Measurements from ENCODE around the gene CYP27B1. TPM values are rescaled to one million over a fixed set of nuclear protein-coding genes. Genes with fewer than 3 reads are reported as not detected.

Gene CYP27B1
- total and polyA plus RNA-seq, 2 donors (not counting 3 experiments of a cell fraction or from before 2014, with no cell fraction given) = 0.62 to 2.7 TPM

DNA sequence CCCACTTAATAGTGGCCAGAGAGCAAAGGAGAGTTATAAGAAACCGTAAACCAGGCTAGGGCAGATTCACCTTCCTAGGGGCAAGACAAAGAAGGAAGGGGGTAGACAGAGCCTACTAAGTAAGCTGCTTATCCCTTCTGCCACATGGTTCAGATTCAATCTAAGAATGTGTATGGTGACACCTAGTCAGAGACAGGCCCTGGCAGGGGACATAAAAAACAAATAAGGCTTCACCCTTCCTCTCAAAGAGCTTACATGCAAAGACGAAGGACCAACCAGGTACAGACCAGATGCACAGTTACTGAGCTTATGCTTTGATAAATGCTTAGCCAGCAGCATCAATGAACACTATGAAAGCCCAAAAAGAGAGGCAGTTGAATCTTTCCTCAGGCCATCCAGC, 4.4 kb downstream of the CYP27B1 start:
- Histone ChIP-seq H3K4me2 (ENCODE audit: insufficient read depth, low read length) (no peak overlapping the region), H2AFZ (ENCODE audit: low read depth, low read length) (no peak overlapping the region), H3K9ac (replicated peaks; ENCODE audit: extremely low read depth, insufficient read depth, low read length) (no peak overlapping the region), H3K9me3 (replicated peaks; ENCODE audit: control insufficient read depth, insufficient read depth, low read length) (no peaks in the 10 kb centered on the region), H3K79me2 (ENCODE audit: control insufficient read depth, insufficient read depth, low read length) (no peaks in the 10 kb centered on the region), H3K27ac (ENCODE audit: insufficient read depth, low read depth, low read length) (no peak overlapping the region), H3K36me3 (ENCODE audit: control insufficient read depth in 2 of 2, extremely low read depth in 1 of 2, insufficient read depth in 2 of 2, low read length in 2 of 2) (no peaks in the 10 kb centered on the region), H3K27me3 (ENCODE audit: control insufficient read depth in 2 of 2, insufficient read depth in 2 of 2, low read length in 2 of 2) (peaks cover 39 to 41% of the 10 kb centered on the region in 2 experiments), H3K9me1 (replicated peaks; ENCODE audit: control insufficient read depth, extremely low read depth, insufficient read depth, low read length) (no peaks in the 10 kb centered on the region), H3K4me1 (ENCODE audit: control insufficient read depth, extremely low read depth, insufficient read depth, low read length) (peaks cover 17% of the 10 kb centered on the region), H4K20me1 (replicated peaks; ENCODE audit: control insufficient read depth, extremely low read depth, insufficient read depth, low read length) (no peaks in the 10 kb centered on the region), H3K4me3 (replicated peaks in 1 of 3; ENCODE audit: insufficient read depth in 1 of 3, low read depth in 1 of 3, low read length in 3 of 3) (no peak overlapping the region)
- BruUV-seq (replicated peaks) = no TSS peak
- FAIRE-seq (no peak), DNase-seq (ENCODE audit: low read depth, low spot score) (no peak)
- dilution Hi-C loops (cut with MboI; ENCODE audit: extremely low pct_ligation_motif_present, low sequenced_read_pairs) (no loop called here), intact Hi-C loops (cut with micrococcal nuclease) (no loop called here)
- POLR2A ChIA-PET = no interaction called here
- TF ChIP-seq, protein P1, sequence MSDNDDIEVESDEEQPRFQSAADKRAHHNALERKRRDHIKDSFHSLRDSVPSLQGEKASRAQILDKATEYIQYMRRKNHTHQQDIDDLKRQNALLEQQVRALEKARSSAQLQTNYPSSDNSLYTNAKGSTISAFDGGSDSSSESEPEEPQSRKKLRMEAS (IDR thresholded peaks at IDR 0.05; ENCODE audit: insufficient read depth, insufficient read length) = no peak
- TF ChIP-seq, protein P2, sequence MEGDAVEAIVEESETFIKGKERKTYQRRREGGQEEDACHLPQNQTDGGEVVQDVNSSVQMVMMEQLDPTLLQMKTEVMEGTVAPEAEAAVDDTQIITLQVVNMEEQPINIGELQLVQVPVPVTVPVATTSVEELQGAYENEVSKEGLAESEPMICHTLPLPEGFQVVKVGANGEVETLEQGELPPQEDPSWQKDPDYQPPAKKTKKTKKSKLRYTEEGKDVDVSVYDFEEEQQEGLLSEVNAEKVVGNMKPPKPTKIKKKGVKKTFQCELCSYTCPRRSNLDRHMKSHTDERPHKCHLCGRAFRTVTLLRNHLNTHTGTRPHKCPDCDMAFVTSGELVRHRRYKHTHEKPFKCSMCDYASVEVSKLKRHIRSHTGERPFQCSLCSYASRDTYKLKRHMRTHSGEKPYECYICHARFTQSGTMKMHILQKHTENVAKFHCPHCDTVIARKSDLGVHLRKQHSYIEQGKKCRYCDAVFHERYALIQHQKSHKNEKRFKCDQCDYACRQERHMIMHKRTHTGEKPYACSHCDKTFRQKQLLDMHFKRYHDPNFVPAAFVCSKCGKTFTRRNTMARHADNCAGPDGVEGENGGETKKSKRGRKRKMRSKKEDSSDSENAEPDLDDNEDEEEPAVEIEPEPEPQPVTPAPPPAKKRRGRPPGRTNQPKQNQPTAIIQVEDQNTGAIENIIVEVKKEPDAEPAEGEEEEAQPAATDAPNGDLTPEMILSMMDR (IDR thresholded peaks at IDR 0.05; ENCODE audit: extremely low read depth in 1 of 2, insufficient read depth in 1 of 2, low read depth in 1 of 2, low read length in 2 of 2) = no peak
- no peak for TF ChIP-seq EZH2 (IDR thresholded peaks at IDR 0.05; ENCODE audit: borderline replicate concordance, low read depth, low read length, severe bottlenecking)
- no peak for TF ChIP-seq MYC (IDR thresholded peaks at IDR 0.05; ENCODE audit: low read depth, low read length)
- no peak for TF ChIP-seq FOS (IDR thresholded peaks at IDR 0.05; ENCODE audit: borderline replicate concordance, insufficient read depth, low read length)
- no peak for TF ChIP-seq POLR2A (IDR thresholded peaks at IDR 0.05; ENCODE audit: low read depth, low read length)
- CTCF ChIA-PET = no interaction called here

Measured in endothelial cell of umbilical vein (primary cell).